DMS 273 (cell line): Measurements from ENCODE around the gene CCDC92.

Source experiments
- DNase-seq: peaks from one replicate; lab custom pipeline; 2025; ENCODE audit not compliant: unreplicated experiment; lab: John Stamatoyannopoulos, UW

The CCDC92 gene

DNA sequence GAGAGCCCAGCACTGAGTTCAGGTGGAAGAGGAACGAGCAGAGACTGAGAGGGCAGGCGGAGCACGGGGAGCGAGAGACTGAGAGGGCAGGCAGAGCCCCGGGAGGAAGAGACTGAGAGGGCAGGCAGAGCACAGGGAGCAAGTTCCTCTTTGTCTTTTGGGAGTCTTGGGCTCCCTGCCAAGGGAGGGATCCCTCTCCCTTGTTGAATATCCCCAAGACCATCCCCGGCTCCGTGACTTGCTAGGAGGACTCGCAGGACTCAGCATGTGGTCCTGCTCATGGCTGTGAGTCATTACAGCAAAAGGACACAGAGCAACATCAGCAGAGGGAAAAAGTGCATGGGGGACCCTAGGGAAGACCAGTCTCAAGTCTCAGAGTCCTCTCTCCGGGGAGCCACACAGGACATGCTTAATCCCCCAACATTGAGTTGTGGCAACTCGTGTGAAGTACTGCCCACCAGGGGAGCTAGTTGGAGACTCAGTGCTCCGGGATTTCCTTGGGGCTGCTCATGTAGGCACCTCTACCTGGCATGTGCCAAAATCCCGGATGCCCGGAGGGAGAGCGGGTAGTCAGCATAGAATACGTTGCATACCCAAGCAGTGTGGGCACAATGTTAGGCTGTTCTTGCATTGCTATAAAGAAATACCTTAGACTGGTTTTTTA lies 81.0 kb downstream of the CCDC92 start:
- DNase-seq: no peak

DNA sequence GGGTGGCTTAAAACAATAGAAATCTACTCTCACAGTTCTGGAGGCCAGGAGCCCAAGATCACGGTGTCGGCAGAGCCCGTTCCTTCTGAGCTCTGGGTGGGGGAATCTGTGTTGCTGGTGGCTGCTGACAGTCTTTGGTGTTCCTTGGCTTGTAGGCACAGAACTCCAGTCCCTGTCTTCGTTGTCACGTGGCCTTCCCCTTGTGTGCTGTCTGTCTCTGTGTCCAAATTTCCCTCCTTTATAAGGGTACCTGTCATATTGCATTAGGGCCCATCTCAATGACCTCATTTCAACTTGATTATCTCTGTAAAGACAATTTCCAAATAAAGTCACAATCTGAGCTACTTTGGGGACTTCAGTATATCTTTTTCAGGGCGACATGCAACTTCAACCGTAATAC lies 81.6 kb downstream of the CCDC92 start:
- no peak for DNase-seq

DNA sequence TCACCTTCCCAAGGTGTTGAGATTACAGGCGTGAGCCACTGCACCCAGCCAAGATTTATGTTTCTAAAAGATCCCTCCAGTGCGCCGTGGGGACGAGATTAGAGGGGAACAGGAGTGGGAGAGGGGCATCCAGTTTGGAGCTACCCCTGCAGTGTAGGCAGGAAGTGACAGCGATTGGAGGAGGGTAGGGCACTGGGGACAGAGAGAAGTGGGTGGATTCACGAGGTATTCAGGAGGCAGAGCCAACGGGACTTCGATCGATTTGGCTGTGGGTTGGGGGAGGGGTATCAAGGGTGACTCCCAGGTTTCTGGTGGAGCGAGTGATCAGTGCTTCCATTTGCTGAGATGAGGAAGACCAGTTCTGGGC lies 82.1 kb downstream of the CCDC92 start:
- no peak for DNase-seq

GRCh38 chr12:123889848-123890535 lies 82.6 kb downstream of the CCDC92 start:
- no peak for DNase-seq

GRCh38 chr12:123888989-123889388 lies 83.6 kb downstream of the CCDC92 start:
- DNase-seq: no peak

- no peak for DNase-seq
These were observed 85.6 kb downstream of the CCDC92 start for GRCh38 chr12:123886931-123887582.

- DNase-seq: no peak
These were observed 86.4 kb downstream of the CCDC92 start for GRCh38 chr12:123886258-123886657.
